Stimulated activated CD8-positive, alpha-beta memory T cell treated with anti-CD3 and anti-CD28 coated beads, Interleukin-15, amount 100 ng/mL, for 1 hour (primary cell): Measurements from ENCODE around the gene DOCK2.

Experiments
- DNase-seq: peaks from one replicate; pipeline ENCODE4 v3.0.0-alpha.2; 2020; ENCODE audit warnings: low read depth

DOCK2 gene

GRCh38 chr5:170131235-170131634 lies 494.2 kb downstream of the DOCK2 start:
- DNase-seq: no peak

GRCh38 chr5:170132269-170132975 lies 495.3 kb downstream of the DOCK2 start:
- no peak for DNase-seq
